GM18861 (cell line): ENCODE data around the gene RNF182.
"Not testable (repeated sequence)": the region's sequence is repeated elsewhere in the genome, so short reads cannot be mapped to it uniquely, and the experiment has no call there.

Experiments
- ATAC-seq: cut with Tn5 transposase; IDR thresholded peaks from one replicate; pipeline ENCODE4 v1.9.1; 2021; ENCODE audit not compliant: unreplicated experiment

RNF182 gene

GRCh38 chr6:13916230-13916944, 8.4 kb upstream of the RNF182 start:
- no peak for ATAC-seq

GRCh38 chr6:13917141-13917540, 7.6 kb upstream of the RNF182 start:
- no peak for ATAC-seq

GRCh38 chr6:13918686-13919250, 6.0 kb upstream of the RNF182 start:
- ATAC-seq: no peak

- no peak for ATAC-seq
These were observed 4.9 kb upstream of the RNF182 start for GRCh38 chr6:13919861-13920260.

- ATAC-seq: no peak
These were observed 4.2 kb upstream of the RNF182 start for GRCh38 chr6:13920552-13920951.

- no peak for ATAC-seq
These were observed 2.0 kb upstream of the RNF182 start for GRCh38 chr6:13922750-13923149.

GRCh38 chr6:13923527-13924145, 1.1 kb upstream of the RNF182 start:
- no peak for ATAC-seq

- ATAC-seq: no peak
These were observed 405 bp upstream of the RNF182 start for GRCh38 chr6:13924146-13924948.

- no peak for ATAC-seq
These were observed 1.6 kb downstream of the RNF182 start for GRCh38 chr6:13926378-13926777.

- ATAC-seq: no peak
These were observed 2.5 kb downstream of the RNF182 start for GRCh38 chr6:13927203-13927602.

GRCh38 chr6:13929196-13929595, 4.4 kb downstream of the RNF182 start:
- no peak for ATAC-seq

- ATAC-seq: no peak
These were observed 7.1 kb downstream of the RNF182 start for GRCh38 chr6:13931797-13932402.

GRCh38 chr6:13932785-13933184, 8.0 kb downstream of the RNF182 start:
- no peak for ATAC-seq

GRCh38 chr6:13934721-13935120, 10.0 kb downstream of the RNF182 start:
- ATAC-seq: no peak

GRCh38 chr6:13935190-13935880, 10.6 kb downstream of the RNF182 start:
- no peak for ATAC-seq

GRCh38 chr6:13935881-13936261, 11.1 kb downstream of the RNF182 start:
- ATAC-seq: not testable (repeated sequence)

- no peak for ATAC-seq
These were observed 17.1 kb downstream of the RNF182 start for GRCh38 chr6:13941902-13942301.

- no peak for ATAC-seq
These were observed 19.2 kb downstream of the RNF182 start for GRCh38 chr6:13943943-13944342.

GRCh38 chr6:13946506-13946905, 21.8 kb downstream of the RNF182 start:
- no peak for ATAC-seq

- ATAC-seq: no peak
These were observed 22.9 kb downstream of the RNF182 start for GRCh38 chr6:13947611-13948178.
